Neural progenitor cell (in vitro differentiated cells): ENCODE measurements around the gene ZNF618.

ENCODE experiments used
- CTCF ChIP-seq: fragments of 200-600 bp; sonication (generic); IDR thresholded peaks from 2 replicates; pipeline ENCODE4 v1.5.1; 2017; ENCODE audit warnings: antibody characterized with exemption, mild to moderate bottlenecking
- EZH2 ChIP-seq: fragments of 200-600 bp; sonication (generic); IDR thresholded peaks from 2 replicates; pipeline ENCODE4 v1.6.1; 2017; ENCODE audit warnings: antibody characterized with exemption, mild to moderate bottlenecking, moderate library complexity
- EZH2phosphoT487 ChIP-seq: fragments of 200-600 bp; sonication (generic); IDR thresholded peaks from 2 replicates; pipeline ENCODE4 v1.6.1; 2017; ENCODE audit warnings: antibody characterized with exemption

- no peak for TF ChIP-seq CTCF
- TF ChIP-seq EZH2: no peak
- TF ChIP-seq EZH2phosphoT487: no peak
Observed at GRCh38 chr9:114035845-114036801, 160.0 kb downstream of the ZNF618 start.
